Measurements from ENCODE around the gene REEP1.

- no peak for TF ChIP-seq POLR2AphosphoS5 (IDR thresholded peaks at IDR 0.05)
- TF ChIP-seq, protein P1, sequence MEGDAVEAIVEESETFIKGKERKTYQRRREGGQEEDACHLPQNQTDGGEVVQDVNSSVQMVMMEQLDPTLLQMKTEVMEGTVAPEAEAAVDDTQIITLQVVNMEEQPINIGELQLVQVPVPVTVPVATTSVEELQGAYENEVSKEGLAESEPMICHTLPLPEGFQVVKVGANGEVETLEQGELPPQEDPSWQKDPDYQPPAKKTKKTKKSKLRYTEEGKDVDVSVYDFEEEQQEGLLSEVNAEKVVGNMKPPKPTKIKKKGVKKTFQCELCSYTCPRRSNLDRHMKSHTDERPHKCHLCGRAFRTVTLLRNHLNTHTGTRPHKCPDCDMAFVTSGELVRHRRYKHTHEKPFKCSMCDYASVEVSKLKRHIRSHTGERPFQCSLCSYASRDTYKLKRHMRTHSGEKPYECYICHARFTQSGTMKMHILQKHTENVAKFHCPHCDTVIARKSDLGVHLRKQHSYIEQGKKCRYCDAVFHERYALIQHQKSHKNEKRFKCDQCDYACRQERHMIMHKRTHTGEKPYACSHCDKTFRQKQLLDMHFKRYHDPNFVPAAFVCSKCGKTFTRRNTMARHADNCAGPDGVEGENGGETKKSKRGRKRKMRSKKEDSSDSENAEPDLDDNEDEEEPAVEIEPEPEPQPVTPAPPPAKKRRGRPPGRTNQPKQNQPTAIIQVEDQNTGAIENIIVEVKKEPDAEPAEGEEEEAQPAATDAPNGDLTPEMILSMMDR (IDR thresholded peaks at IDR 0.05) = no peak
These were observed 124.4 kb downstream of the REEP1 start for GRCh38 chr2:86213056-86213455.
